Smooth muscle cell (in vitro differentiated cells): ENCODE measurements around the gene MYO5B. TPM values are rescaled to one million over a fixed set of nuclear protein-coding genes. Genes with fewer than 3 reads are reported as not detected.

Experiments used
- DNase-seq: peaks from one replicate; lab custom pipeline; 2025; ENCODE audit not compliant: unreplicated experiment; lab: John Stamatoyannopoulos, UW
- H2AFZ ChIP-seq: fragments of 200-600 bp; sonication (generic); 2 replicates; pipeline ENCODE4 v1.6.0; 2016; ENCODE audit warnings: antibody characterized with exemption, low read depth, mild to moderate bottlenecking
- H3F3A ChIP-seq: fragments of 200-600 bp; sonication (generic); 2 replicates; pipeline ENCODE4 v1.6.0; 2017; ENCODE audit warnings: antibody characterized with exemption, low read depth
- H3K27ac ChIP-seq: fragments of 200-600 bp; sonication (generic); 2 replicates; pipeline ENCODE4 v1.5.1; 2016; ENCODE audit warnings: low read depth, mild to moderate bottlenecking
- H3K27me3 ChIP-seq: fragments of 200-600 bp; sonication (generic); 2 replicates; pipeline ENCODE4 v1.6.1; 2016; ENCODE audit warnings: low read depth, mild to moderate bottlenecking
- H3K36me3 ChIP-seq: fragments of 200-600 bp; sonication (generic); 2 replicates; pipeline ENCODE4 v1.5.1; 2016; ENCODE audit warnings: low read depth
- H3K4me1 ChIP-seq: fragments of 200-600 bp; sonication (generic); 2 replicates; pipeline ENCODE4 v1.5.1; 2016; ENCODE audit warnings: low read depth
- H3K4me2 ChIP-seq: fragments of 200-600 bp; sonication (generic); 2 replicates; pipeline ENCODE4 v1.6.0; 2016; ENCODE audit warnings: mild to moderate bottlenecking
- H3K4me3 ChIP-seq: fragments of 200-600 bp; sonication (generic); 2 replicates; pipeline ENCODE4 v1.5.1; 2016; ENCODE audit warnings: mild to moderate bottlenecking
- H3K79me2 ChIP-seq: fragments of 200-600 bp; sonication (generic); 2 replicates; pipeline ENCODE4 v1.6.0; 2016; ENCODE audit warnings: low read depth, mild to moderate bottlenecking
- H3K9ac ChIP-seq: fragments of 200-600 bp; sonication (generic); 2 replicates; pipeline ENCODE4 v1.6.0; 2016; ENCODE audit warnings: low read depth
- H3K9me3 ChIP-seq: fragments of 200-600 bp; sonication (generic); replicated peaks from 2 replicates; pipeline ENCODE4 v1.5.1; 2016; ENCODE audit warnings: low read depth
- H4K20me1 ChIP-seq: fragments of 200-600 bp; sonication (generic); 2 replicates; pipeline ENCODE4 v1.6.0; 2016; ENCODE audit warnings: low read depth
- WGBS: methylation state at CpG from one replicate; pipeline ENCODE4 v1.1.7; 2016; ENCODE audit warnings: low lambda C conversion rate; 5-methylcytosine and 5-hydroxymethylcytosine counted together
- polyA plus RNA-seq: library from polyadenylated mRNA; unstranded; fragments of >200 nt; fragmentation: Nextera tagmentation; extraction: Ambion mirVana; gene quantifications from 2 replicates; pipeline ENCODE4 v1.2.1, GENCODE V29; 2016
- total RNA-seq: library from RNA; depleted of rRNA; stranded (reverse); fragments of >200 nt; gene quantifications from 2 replicates; pipeline ENCODE4 v1.2.3, GENCODE V29; 2014
- TF ChIP-seq, protein P1 (sequence below): fragments of 200-600 bp; sonication (generic); IDR thresholded peaks from 2 replicates; pipeline ENCODE4 v1.5.1; 2017; ENCODE audit warnings: borderline replicate concordance, mild to moderate bottlenecking, antibody characterized with exemption; ENCODE audit not compliant: insufficient read depth, poor library complexity, severe bottlenecking

MYO5B gene
- total and polyA plus RNA-seq, 2 experiments from 2014 or later: 1.7 to 25.3 TPM

DNA sequence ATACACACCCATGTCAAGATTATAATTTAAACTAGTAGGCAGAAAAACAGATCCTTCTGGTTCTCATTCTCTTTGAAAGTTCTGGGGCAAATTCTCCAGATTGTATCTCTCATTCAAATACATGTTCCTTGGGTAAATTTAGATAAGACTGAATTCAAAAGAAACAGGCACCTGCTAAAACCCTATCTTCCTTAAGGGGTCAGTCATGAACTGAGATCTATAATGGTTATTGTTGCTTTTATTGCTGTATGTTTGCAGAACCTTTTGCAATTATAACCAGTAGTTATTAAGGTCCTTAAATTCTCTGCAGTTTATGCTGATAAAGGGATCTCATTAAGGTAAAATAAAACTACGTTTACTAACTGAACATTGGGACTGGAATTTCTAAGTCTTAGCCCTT lies 83.5 kb downstream of the MYO5B start:
- Histone ChIP-seq H3K4me1 (peaks cover 9% of the 10 kb centered on the region), H4K20me1 (no peaks in the 10 kb centered on the region), H3K4me2 (no peak overlapping the region), H3K9ac (no peak overlapping the region), H3K4me3 (no peak overlapping the region), H3K27ac (no peak overlapping the region), H3K36me3 (no peaks in the 10 kb centered on the region), H2AFZ (no peak overlapping the region), H3K79me2 (no peaks in the 10 kb centered on the region), H3K9me3 (no peaks in the 10 kb centered on the region), H3F3A (no peaks in the 10 kb centered on the region), H3K27me3 (no peaks in the 10 kb centered on the region)
- no peak for DNase-seq
- WGBS: 82% methylated on average over 1 of the region's 1 CpG
- TF ChIP-seq, protein P1, sequence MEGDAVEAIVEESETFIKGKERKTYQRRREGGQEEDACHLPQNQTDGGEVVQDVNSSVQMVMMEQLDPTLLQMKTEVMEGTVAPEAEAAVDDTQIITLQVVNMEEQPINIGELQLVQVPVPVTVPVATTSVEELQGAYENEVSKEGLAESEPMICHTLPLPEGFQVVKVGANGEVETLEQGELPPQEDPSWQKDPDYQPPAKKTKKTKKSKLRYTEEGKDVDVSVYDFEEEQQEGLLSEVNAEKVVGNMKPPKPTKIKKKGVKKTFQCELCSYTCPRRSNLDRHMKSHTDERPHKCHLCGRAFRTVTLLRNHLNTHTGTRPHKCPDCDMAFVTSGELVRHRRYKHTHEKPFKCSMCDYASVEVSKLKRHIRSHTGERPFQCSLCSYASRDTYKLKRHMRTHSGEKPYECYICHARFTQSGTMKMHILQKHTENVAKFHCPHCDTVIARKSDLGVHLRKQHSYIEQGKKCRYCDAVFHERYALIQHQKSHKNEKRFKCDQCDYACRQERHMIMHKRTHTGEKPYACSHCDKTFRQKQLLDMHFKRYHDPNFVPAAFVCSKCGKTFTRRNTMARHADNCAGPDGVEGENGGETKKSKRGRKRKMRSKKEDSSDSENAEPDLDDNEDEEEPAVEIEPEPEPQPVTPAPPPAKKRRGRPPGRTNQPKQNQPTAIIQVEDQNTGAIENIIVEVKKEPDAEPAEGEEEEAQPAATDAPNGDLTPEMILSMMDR: no peak

DNA sequence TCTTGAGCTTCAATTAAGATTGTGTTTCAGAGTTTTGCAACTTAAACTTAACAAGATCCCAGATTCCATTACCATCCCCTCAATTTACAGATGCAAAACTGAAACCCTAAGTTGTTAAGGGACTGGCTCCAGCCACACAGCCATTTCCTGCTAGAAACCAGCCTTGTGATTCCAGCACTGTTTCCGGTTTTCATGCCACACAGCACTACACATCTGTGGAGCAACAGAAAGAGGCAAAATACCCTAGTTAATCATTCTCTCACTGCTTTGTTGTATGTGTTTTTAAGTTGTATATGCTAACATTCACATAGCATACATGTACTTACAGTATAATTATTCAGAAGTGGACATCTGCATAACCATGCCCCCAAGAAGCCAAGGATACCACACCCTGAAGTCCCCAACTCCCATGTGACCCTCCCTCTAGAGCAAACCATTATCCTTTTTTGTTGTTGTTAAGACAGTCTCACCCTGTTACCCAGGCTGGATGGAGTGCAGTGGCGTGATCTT lies 87.4 kb downstream of the MYO5B start:
- Histone ChIP-seq H4K20me1 (no peaks in the 10 kb centered on the region), H2AFZ (no peak overlapping the region), H3K9me3 (no peaks in the 10 kb centered on the region), H3K36me3 (no peaks in the 10 kb centered on the region), H3K27me3 (no peaks in the 10 kb centered on the region), H3F3A (no peaks in the 10 kb centered on the region), H3K79me2 (no peaks in the 10 kb centered on the region), H3K27ac (no peak overlapping the region), H3K4me1 (no peaks in the 10 kb centered on the region), H3K4me2 (no peak overlapping the region), H3K4me3 (no peak overlapping the region), H3K9ac (no peak overlapping the region)
- no peak for DNase-seq
- TF ChIP-seq, protein P1: no peak
- 80% methylated on average over 2 of the region's 2 CpGs for WGBS

DNA sequence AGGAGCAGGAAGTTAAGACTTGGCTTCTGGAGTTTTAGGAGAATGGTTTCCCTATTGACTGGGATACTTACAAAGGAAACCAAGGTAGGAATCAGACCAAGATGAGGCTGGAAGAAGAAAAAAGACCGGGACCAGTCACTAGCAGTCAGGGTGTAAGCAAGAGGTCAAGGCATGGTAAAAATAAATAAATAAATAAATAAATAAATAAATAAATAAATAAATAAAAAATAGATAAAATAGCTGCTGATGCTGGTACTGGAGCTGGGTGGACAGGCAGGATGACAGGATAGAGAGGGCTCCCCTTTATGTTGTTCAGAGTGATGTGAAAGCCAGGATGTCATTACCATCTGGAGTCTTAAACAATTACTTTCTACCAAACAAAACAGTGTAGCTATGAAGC lies 89.9 kb downstream of the MYO5B start:
- Histone ChIP-seq H3K36me3 (no peaks in the 10 kb centered on the region), H3K4me2 (no peak overlapping the region), H3K9ac (no peak overlapping the region), H4K20me1 (no peaks in the 10 kb centered on the region), H3K27ac (no peak overlapping the region), H3K4me3 (no peak overlapping the region), H3K4me1 (no peaks in the 10 kb centered on the region), H3K9me3 (no peaks in the 10 kb centered on the region), H3K27me3 (no peaks in the 10 kb centered on the region), H3F3A (no peaks in the 10 kb centered on the region), H2AFZ (no peak overlapping the region), H3K79me2 (no peaks in the 10 kb centered on the region)
- TF ChIP-seq, protein P1: no peak
- no peak for DNase-seq
- 96% methylated on average over 1 of the region's 1 CpG for WGBS

DNA sequence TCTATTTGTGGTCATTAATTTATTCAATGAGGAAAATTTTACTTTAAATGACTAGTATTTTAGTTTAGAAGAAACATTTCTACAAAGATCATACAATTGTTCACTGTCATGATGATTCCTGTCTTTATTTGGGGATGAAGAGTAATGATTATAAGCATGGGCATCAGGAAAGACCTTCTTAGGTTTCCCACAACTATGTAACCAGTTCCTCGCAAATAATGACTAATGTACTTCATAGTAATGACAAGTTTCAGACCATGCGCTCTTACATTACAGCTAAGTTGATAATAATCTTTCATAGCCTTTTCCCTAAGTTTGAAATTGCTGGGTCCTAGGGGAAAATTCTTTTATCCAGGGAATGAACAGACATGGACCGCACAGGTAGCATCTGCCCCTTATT lies 90.5 kb downstream of the MYO5B start:
- Histone ChIP-seq H3K9ac (no peak overlapping the region), H3K9me3 (no peaks in the 10 kb centered on the region)
- 79% methylated on average over 3 of the region's 3 CpGs for WGBS

More for the DNA sequence above, 90.5 kb downstream of the MYO5B start:
- H3K4me1 ChIP-seq: no peaks in the 10 kb centered on the region
- H3F3A ChIP-seq: no peaks in the 10 kb centered on the region
- DNase-seq: no peak
- no peak overlapping the region for H3K27ac ChIP-seq
- no peaks in the 10 kb centered on the region for H3K79me2 ChIP-seq
- no peak overlapping the region for H3K4me2 ChIP-seq
- TF ChIP-seq, protein P1: no peak
- H3K4me3 ChIP-seq: no peak overlapping the region
- H4K20me1 ChIP-seq: no peaks in the 10 kb centered on the region
- no peak overlapping the region for H2AFZ ChIP-seq
- no peaks in the 10 kb centered on the region for H3K27me3 ChIP-seq
- H3K36me3 ChIP-seq: no peaks in the 10 kb centered on the region
